ENCODE data around the gene UPK1B.

GRCh38 chr3:119211803-119212202 is 38.4 kb downstream of the UPK1B start:
- TF ChIP-seq CTCF (IDR thresholded peaks at IDR 0.05) (no peak), POLR2A (IDR thresholded peaks at IDR 0.05) (no peak)

All from testis (tissue), 2 donors.